Measurements from ENCODE around the gene CHKA.

The CHKA gene

GRCh38 chr11:68056317-68057285 is 64.6 kb downstream of the CHKA start:
- Histone ChIP-seq H3K4me1 (ENCODE audit: control insufficient read depth, insufficient read depth, low read length) (no peaks in the 10 kb centered on the region), H3K9me3 (replicated peaks; ENCODE audit: low read length) (no peaks in the 10 kb centered on the region), H3K4me3 (ENCODE audit: low read length) (no peak overlapping the region), H3K4me2 (ENCODE audit: low read length) (no peak overlapping the region), H3K36me3 (ENCODE audit: insufficient read depth, low read length) (peaks cover 17% of the 10 kb centered on the region), H3K9ac (ENCODE audit: low read depth, low read length) (no peak overlapping the region), H3K27me3 (ENCODE audit: control insufficient read depth, insufficient read depth, low read length) (no peaks in the 10 kb centered on the region)

- Histone ChIP-seq H3K36me3 (ENCODE audit: insufficient read depth, low read length) (peaks cover 41% of the 10 kb centered on the region), H3K4me3 (ENCODE audit: low read length) (no peak overlapping the region), H3K4me2 (ENCODE audit: low read length) (no peak overlapping the region), H3K9ac (ENCODE audit: low read depth, low read length) (no peak overlapping the region), H3K4me1 (ENCODE audit: control insufficient read depth, insufficient read depth, low read length) (no peaks in the 10 kb centered on the region), H3K27me3 (ENCODE audit: control insufficient read depth, insufficient read depth, low read length) (no peaks in the 10 kb centered on the region), H3K9me3 (replicated peaks; ENCODE audit: low read length) (no peaks in the 10 kb centered on the region)
Measured at GRCh38 chr11:68053981-68054812, 67.0 kb downstream of the CHKA start.

- Histone ChIP-seq H3K9me3 (replicated peaks; ENCODE audit: low read length) (no peaks in the 10 kb centered on the region), H3K4me2 (ENCODE audit: low read length) (no peak overlapping the region), H3K27me3 (ENCODE audit: control insufficient read depth, insufficient read depth, low read length) (no peaks in the 10 kb centered on the region), H3K4me1 (ENCODE audit: control insufficient read depth, insufficient read depth, low read length) (no peaks in the 10 kb centered on the region), H3K4me3 (ENCODE audit: low read length) (no peak overlapping the region), H3K36me3 (ENCODE audit: insufficient read depth, low read length) (peaks cover 43% of the 10 kb centered on the region), H3K9ac (ENCODE audit: low read depth, low read length) (no peak overlapping the region)
Measured at GRCh38 chr11:68053117-68053516, 68.1 kb downstream of the CHKA start.

- H3K4me3 ChIP-seq (ENCODE audit: low read length) = no peak overlapping the region
- no peak overlapping the region for H3K4me2 ChIP-seq (ENCODE audit: low read length)
- H3K9me3 ChIP-seq (replicated peaks; ENCODE audit: low read length) = no peaks in the 10 kb centered on the region
- H3K36me3 ChIP-seq (ENCODE audit: insufficient read depth, low read length) = peaks cover 48% of the 10 kb centered on the region
- H3K9ac ChIP-seq (ENCODE audit: low read depth, low read length) = no peak overlapping the region
- H3K4me1 ChIP-seq (ENCODE audit: control insufficient read depth, insufficient read depth, low read length) = no peaks in the 10 kb centered on the region
- H3K27me3 ChIP-seq (ENCODE audit: control insufficient read depth, insufficient read depth, low read length) = no peaks in the 10 kb centered on the region
Measured at GRCh38 chr11:68052137-68052873, 68.9 kb downstream of the CHKA start.

GRCh38 chr11:68051191-68052136 is 69.7 kb downstream of the CHKA start:
- Histone ChIP-seq H3K9ac (ENCODE audit: low read depth, low read length) (no peak overlapping the region), H3K36me3 (ENCODE audit: insufficient read depth, low read length) (peaks cover 53% of the 10 kb centered on the region)

GRCh38 chr11:68050371-68050841 is 70.8 kb downstream of the CHKA start:
- Histone ChIP-seq H3K4me2 (ENCODE audit: low read length) (no peak overlapping the region), H3K9me3 (replicated peaks; ENCODE audit: low read length) (no peaks in the 10 kb centered on the region), H3K4me1 (ENCODE audit: control insufficient read depth, insufficient read depth, low read length) (no peaks in the 10 kb centered on the region), H3K27me3 (ENCODE audit: control insufficient read depth, insufficient read depth, low read length) (no peaks in the 10 kb centered on the region), H3K4me3 (ENCODE audit: low read length) (no peak overlapping the region), H3K36me3 (ENCODE audit: insufficient read depth, low read length) (peaks cover 60% of the 10 kb centered on the region), H3K9ac (ENCODE audit: low read depth, low read length) (no peak overlapping the region)

More at GRCh38 chr11:68051191-68052136, 69.7 kb downstream of the CHKA start:
- H3K27me3 ChIP-seq (ENCODE audit: control insufficient read depth, insufficient read depth, low read length) = no peaks in the 10 kb centered on the region
- no peaks in the 10 kb centered on the region for H3K9me3 ChIP-seq (replicated peaks; ENCODE audit: low read length)
- H3K4me2 ChIP-seq (ENCODE audit: low read length) = no peak overlapping the region
- no peak overlapping the region for H3K4me3 ChIP-seq (ENCODE audit: low read length)
- no peaks in the 10 kb centered on the region for H3K4me1 ChIP-seq (ENCODE audit: control insufficient read depth, insufficient read depth, low read length)

GRCh38 chr11:68049509-68050370 is 71.4 kb downstream of the CHKA start:
- H3K4me2 ChIP-seq (ENCODE audit: low read length) = no peak overlapping the region
- no peaks in the 10 kb centered on the region for H3K27me3 ChIP-seq (ENCODE audit: control insufficient read depth, insufficient read depth, low read length)
- H3K36me3 ChIP-seq (ENCODE audit: insufficient read depth, low read length) = peaks cover 67% of the 10 kb centered on the region
- H3K9ac ChIP-seq (ENCODE audit: low read depth, low read length) = no peak overlapping the region
- no peaks in the 10 kb centered on the region for H3K4me1 ChIP-seq (ENCODE audit: control insufficient read depth, insufficient read depth, low read length)
- no peaks in the 10 kb centered on the region for H3K9me3 ChIP-seq (replicated peaks; ENCODE audit: low read length)
- H3K4me3 ChIP-seq (ENCODE audit: low read length) = no peak overlapping the region

- no peak overlapping the region for H3K4me3 ChIP-seq (ENCODE audit: low read length)
- H3K4me1 ChIP-seq (ENCODE audit: control insufficient read depth, insufficient read depth, low read length) = no peaks in the 10 kb centered on the region
- H3K9me3 ChIP-seq (replicated peaks; ENCODE audit: low read length) = no peaks in the 10 kb centered on the region
- no peak overlapping the region for H3K9ac ChIP-seq (ENCODE audit: low read depth, low read length)
- no peaks in the 10 kb centered on the region for H3K27me3 ChIP-seq (ENCODE audit: control insufficient read depth, insufficient read depth, low read length)
- no peak overlapping the region for H3K4me2 ChIP-seq (ENCODE audit: low read length)
- peaks cover 74% of the 10 kb centered on the region for H3K36me3 ChIP-seq (ENCODE audit: insufficient read depth, low read length)
Measured at GRCh38 chr11:68048681-68049508, 72.3 kb downstream of the CHKA start.

GRCh38 chr11:68047437-68048290 is 73.5 kb downstream of the CHKA start:
- Histone ChIP-seq H3K9ac (ENCODE audit: low read depth, low read length) (no peak overlapping the region), H3K36me3 (ENCODE audit: insufficient read depth, low read length) (peaks cover 79% of the 10 kb centered on the region), H3K4me3 (ENCODE audit: low read length) (no peak overlapping the region)

More at GRCh38 chr11:68047437-68048290, 73.5 kb downstream of the CHKA start:
- H3K9me3 ChIP-seq (replicated peaks; ENCODE audit: low read length) = no peaks in the 10 kb centered on the region
- peaks cover 8% of the 10 kb centered on the region for H3K4me1 ChIP-seq (ENCODE audit: control insufficient read depth, insufficient read depth, low read length)
- H3K27me3 ChIP-seq (ENCODE audit: control insufficient read depth, insufficient read depth, low read length) = no peaks in the 10 kb centered on the region
- H3K4me2 ChIP-seq (ENCODE audit: low read length) = no peak overlapping the region

Data from skeletal muscle satellite cell (primary cell).